HepG2 (cell line): Measurements from ENCODE around the gene DST. TPM values are rescaled to one million over a fixed set of nuclear protein-coding genes. Genes with fewer than 3 reads are reported as not detected.

Source experiments
- MXI1 ChIP-seq: IDR thresholded peaks from 3 replicates; pipeline ENCODE4 v1.6.1; 2012; ENCODE audit warnings: low read depth, low read length, inconsistent platforms, borderline replicate concordance
- NR1H2 ChIP-seq: sonication (generic); formaldehyde crosslinking; IDR thresholded peaks from 2 replicates; pipeline ENCODE4 v1.8.1; 2022; ENCODE audit warnings: low read depth, missing genetic modification reagents, borderline replicate concordance
- PAF1 ChIP-seq: IDR thresholded peaks from 2 replicates; pipeline ENCODE4 v1.6.1; 2016; ENCODE audit warnings: missing genetic modification reagents, missing compliant biosample characterization
- ZBTB3 ChIP-seq: sonication (generic); formaldehyde crosslinking; IDR thresholded peaks from 2 replicates; pipeline ENCODE4 v1.4.0; 2020; ENCODE audit warnings: low read depth, mild to moderate bottlenecking, moderate library complexity, missing genetic modification reagents, borderline replicate concordance
- ZFP82 ChIP-seq: sonication (generic); formaldehyde crosslinking; IDR thresholded peaks from 2 replicates; pipeline ENCODE4 v1.5.1; 2020; ENCODE audit warnings: mild to moderate bottlenecking, missing genetic modification reagents, borderline replicate concordance
- ZNF383 ChIP-seq: sonication (generic); formaldehyde crosslinking; IDR thresholded peaks from 2 replicates; pipeline ENCODE4 v1.4.0; 2020; ENCODE audit warnings: missing genetic modification reagents, mild to moderate bottlenecking, borderline replicate concordance
- ZNF607 ChIP-seq: sonication (generic); formaldehyde crosslinking; IDR thresholded peaks from 2 replicates; pipeline ENCODE4 v1.5.1; 2020; ENCODE audit warnings: missing genetic modification reagents, mild to moderate bottlenecking, borderline replicate concordance
- ZNF782 ChIP-seq: sonication (generic); formaldehyde crosslinking; IDR thresholded peaks from 2 replicates; pipeline ENCODE4 v1.4.0; 2020; ENCODE audit warnings: missing genetic modification reagents, mild to moderate bottlenecking, borderline replicate concordance
- polyA plus RNA-seq, 8 experiments: library from polyadenylated mRNA; depleted of rRNA in 3 of 8; stranded (reverse) in 7 of 8; unstranded in 1 of 8; fragments of >200 nt; fragmentation: Illumina TruSeq in 4 of 8; extraction: Trizol in 4 of 8; gene quantifications; 2 replicates each; pipeline versions ENCODE4 v1.2.1 to v1.2.3, GENCODE V29; 2011 to 2016; ENCODE audit warnings: low read depth in 4 of 8, missing spikeins in 1 of 8, mixed read lengths in 1 of 8; ENCODE audit not compliant: insufficient read depth in 1 of 8
- total RNA-seq, 5 experiments: library from RNA; depleted of rRNA; stranded (reverse); fragments of >200 nt; fragmentation: Illumina TruSeq; extraction: Trizol; gene quantifications; 2 replicates each; pipeline ENCODE4 v1.2.3, GENCODE V29; 2016; ENCODE audit warnings: low read depth in 1 of 5
- TF ChIP-seq, protein P1 (sequence below): sonication (generic); formaldehyde crosslinking; IDR thresholded peaks from 2 replicates; pipeline ENCODE4 v1.5.0; 2020; ENCODE audit warnings: missing genetic modification reagents, mild to moderate bottlenecking, borderline replicate concordance
- TF ChIP-seq, protein P2 (sequence below): sonication (generic); formaldehyde crosslinking; IDR thresholded peaks from 2 replicates; pipeline ENCODE4 v1.4.0; 2020; ENCODE audit warnings: missing genetic modification reagents, borderline replicate concordance
- TF ChIP-seq, protein P3 (sequence below): sonication (generic); formaldehyde crosslinking; IDR thresholded peaks from 2 replicates; pipeline ENCODE4 v1.8.1; 2022; ENCODE audit warnings: low read depth, mild to moderate bottlenecking, missing genetic modification reagents
- TF ChIP-seq, protein P4 (sequence below): sonication (generic); formaldehyde crosslinking; IDR thresholded peaks from 2 replicates; pipeline ENCODE4 v1.4.0; 2020; ENCODE audit warnings: missing genetic modification reagents
- TF ChIP-seq, protein P5 (sequence below), 2 experiments: fragments of 450-650 bp in 1 of 2; sonication (generic) in 1 of 2; formaldehyde crosslinking in 1 of 2; IDR thresholded peaks; 2 replicates each; pipeline versions ENCODE4 v1.6.1 to v1.8.0; 2016 to 2022; ENCODE audit warnings: antibody characterized with exemption in 1 of 2, mild to moderate bottlenecking in 1 of 2, missing genetic modification reagents in 1 of 2

The DST gene
- total and polyA plus RNA-seq, 2 of the 13 experiments (the other 11 are each of a cell fraction or from before 2014, with no cell fraction given): 64.4 to 89.0 TPM

DNA sequence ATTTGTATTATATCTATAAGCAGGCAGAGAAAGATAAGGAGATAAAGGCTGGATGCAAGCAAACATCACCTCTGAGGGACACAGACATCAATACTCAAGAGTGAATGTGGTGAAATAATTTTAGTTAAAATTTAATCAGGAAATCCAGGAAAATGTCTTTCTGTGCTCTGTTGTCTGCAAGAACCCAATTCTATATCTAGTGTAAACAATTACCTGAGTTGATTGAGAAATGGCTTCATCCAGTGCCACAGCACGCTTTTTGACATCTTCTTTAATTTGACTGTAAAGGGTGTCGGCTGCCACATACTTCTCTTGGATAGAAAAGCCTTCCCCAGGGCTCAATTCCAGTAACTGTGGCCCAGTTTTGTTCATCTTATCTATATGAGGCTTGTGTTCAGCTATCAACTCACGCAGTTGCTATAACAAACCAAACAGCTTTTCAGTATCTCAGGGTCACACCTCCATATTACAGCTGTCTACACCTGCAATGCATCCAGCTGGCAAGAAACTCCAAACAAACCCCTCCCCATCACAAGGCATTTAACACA lies 131.6 kb downstream of the DST start (continued):
- TF ChIP-seq, protein P1, sequence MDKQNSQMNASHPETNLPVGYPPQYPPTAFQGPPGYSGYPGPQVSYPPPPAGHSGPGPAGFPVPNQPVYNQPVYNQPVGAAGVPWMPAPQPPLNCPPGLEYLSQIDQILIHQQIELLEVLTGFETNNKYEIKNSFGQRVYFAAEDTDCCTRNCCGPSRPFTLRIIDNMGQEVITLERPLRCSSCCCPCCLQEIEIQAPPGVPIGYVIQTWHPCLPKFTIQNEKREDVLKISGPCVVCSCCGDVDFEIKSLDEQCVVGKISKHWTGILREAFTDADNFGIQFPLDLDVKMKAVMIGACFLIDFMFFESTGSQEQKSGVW (CRISPR knock-in tag): no peak
- TF ChIP-seq, protein P2, sequence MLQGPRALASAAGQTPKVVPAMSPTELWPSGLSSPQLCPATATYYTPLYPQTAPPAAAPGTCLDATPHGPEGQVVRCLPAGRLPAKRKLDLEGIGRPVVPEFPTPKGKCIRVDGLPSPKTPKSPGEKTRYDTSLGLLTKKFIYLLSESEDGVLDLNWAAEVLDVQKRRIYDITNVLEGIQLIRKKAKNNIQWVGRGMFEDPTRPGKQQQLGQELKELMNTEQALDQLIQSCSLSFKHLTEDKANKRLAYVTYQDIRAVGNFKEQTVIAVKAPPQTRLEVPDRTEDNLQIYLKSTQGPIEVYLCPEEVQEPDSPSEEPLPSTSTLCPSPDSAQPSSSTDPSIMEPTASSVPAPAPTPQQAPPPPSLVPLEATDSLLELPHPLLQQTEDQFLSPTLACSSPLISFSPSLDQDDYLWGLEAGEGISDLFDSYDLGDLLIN (CRISPR knock-in tag): no peak
- TF ChIP-seq ZFP82: no peak
- no peak for TF ChIP-seq MXI1
- TF ChIP-seq, protein P3, sequence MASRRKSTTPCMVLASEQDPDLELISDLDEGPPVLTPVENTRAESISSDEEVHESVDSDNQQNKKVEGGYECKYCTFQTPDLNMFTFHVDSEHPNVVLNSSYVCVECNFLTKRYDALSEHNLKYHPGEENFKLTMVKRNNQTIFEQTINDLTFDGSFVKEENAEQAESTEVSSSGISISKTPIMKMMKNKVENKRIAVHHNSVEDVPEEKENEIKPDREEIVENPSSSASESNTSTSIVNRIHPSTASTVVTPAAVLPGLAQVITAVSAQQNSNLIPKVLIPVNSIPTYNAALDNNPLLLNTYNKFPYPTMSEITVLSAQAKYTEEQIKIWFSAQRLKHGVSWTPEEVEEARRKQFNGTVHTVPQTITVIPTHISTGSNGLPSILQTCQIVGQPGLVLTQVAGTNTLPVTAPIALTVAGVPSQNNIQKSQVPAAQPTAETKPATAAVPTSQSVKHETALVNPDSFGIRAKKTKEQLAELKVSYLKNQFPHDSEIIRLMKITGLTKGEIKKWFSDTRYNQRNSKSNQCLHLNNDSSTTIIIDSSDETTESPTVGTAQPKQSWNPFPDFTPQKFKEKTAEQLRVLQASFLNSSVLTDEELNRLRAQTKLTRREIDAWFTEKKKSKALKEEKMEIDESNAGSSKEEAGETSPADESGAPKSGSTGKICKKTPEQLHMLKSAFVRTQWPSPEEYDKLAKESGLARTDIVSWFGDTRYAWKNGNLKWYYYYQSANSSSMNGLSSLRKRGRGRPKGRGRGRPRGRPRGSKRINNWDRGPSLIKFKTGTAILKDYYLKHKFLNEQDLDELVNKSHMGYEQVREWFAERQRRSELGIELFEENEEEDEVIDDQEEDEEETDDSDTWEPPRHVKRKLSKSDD (CRISPR knock-in tag): no peak
- no peak for TF ChIP-seq ZNF383 (CRISPR knock-in tag)
- no peak for TF ChIP-seq ZNF782 (CRISPR knock-in tag)
- TF ChIP-seq NR1H2: no peak
- TF ChIP-seq ZNF607 (CRISPR knock-in tag): no peak
- TF ChIP-seq, protein P4, sequence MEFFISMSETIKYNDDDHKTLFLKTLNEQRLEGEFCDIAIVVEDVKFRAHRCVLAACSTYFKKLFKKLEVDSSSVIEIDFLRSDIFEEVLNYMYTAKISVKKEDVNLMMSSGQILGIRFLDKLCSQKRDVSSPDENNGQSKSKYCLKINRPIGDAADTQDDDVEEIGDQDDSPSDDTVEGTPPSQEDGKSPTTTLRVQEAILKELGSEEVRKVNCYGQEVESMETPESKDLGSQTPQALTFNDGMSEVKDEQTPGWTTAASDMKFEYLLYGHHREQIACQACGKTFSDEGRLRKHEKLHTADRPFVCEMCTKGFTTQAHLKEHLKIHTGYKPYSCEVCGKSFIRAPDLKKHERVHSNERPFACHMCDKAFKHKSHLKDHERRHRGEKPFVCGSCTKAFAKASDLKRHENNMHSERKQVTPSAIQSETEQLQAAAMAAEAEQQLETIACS (CRISPR knock-in tag): no peak
- no peak for TF ChIP-seq PAF1
- no peak for TF ChIP-seq ZBTB3
- TF ChIP-seq, protein P5, sequence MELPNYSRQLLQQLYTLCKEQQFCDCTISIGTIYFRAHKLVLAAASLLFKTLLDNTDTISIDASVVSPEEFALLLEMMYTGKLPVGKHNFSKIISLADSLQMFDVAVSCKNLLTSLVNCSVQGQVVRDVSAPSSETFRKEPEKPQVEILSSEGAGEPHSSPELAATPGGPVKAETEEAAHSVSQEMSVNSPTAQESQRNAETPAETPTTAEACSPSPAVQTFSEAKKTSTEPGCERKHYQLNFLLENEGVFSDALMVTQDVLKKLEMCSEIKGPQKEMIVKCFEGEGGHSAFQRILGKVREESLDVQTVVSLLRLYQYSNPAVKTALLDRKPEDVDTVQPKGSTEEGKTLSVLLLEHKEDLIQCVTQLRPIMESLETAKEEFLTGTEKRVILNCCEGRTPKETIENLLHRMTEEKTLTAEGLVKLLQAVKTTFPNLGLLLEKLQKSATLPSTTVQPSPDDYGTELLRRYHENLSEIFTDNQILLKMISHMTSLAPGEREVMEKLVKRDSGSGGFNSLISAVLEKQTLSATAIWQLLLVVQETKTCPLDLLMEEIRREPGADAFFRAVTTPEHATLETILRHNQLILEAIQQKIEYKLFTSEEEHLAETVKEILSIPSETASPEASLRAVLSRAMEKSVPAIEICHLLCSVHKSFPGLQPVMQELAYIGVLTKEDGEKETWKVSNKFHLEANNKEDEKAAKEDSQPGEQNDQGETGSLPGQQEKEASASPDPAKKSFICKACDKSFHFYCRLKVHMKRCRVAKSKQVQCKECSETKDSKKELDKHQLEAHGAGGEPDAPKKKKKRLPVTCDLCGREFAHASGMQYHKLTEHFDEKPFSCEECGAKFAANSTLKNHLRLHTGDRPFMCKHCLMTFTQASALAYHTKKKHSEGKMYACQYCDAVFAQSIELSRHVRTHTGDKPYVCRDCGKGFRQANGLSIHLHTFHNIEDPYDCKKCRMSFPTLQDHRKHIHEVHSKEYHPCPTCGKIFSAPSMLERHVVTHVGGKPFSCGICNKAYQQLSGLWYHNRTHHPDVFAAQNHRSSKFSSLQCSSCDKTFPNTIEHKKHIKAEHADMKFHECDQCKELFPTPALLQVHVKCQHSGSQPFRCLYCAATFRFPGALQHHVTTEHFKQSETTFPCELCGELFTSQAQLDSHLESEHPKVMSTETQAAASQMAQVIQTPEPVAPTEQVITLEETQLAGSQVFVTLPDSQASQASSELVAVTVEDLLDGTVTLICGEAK (IDR thresholded peaks at IDR 0.05): no peak
- TF ChIP-seq, protein P5 (CRISPR knock-in tag; IDR thresholded peaks at IDR 0.05): no peak
